ENCODE data around the gene ZNF599. TPM values are rescaled to one million over a fixed set of nuclear protein-coding genes. Genes with fewer than 3 reads are reported as not detected.

Gene ZNF599
- total and polyA plus RNA-seq, 2 experiments from 2014 or later: 6.0 to 6.2 TPM

GRCh38 chr19:34712395-34713261 lies 60.4 kb downstream of the ZNF599 start:
- no peaks in the 10 kb centered on the region for H3K9me2 ChIP-seq (replicated peaks; ENCODE audit: insufficient read depth)
- H3K27ac ChIP-seq: no peak overlapping the region
- no peaks in the 10 kb centered on the region for H3K79me2 ChIP-seq
- peaks cover 12% of the 10 kb centered on the region for H3K9me3 ChIP-seq (ENCODE audit: low read depth)
- H3K4me3 ChIP-seq: no peak overlapping the region
- H3K4me2 ChIP-seq: no peak overlapping the region
- TF ChIP-seq EZH2phosphoT487 (IDR thresholded peaks at IDR 0.05; ENCODE audit: low read depth, severe bottlenecking, unreplicated experiment): no peak
- peak; percentile 64 for TF ChIP-seq CTCF (IDR thresholded peaks at IDR 0.05; ENCODE audit: poor library complexity)
- no peaks in the 10 kb centered on the region for H3K4me1 ChIP-seq (ENCODE audit: insufficient read depth)
- WGBS (ENCODE audit: low lambda C conversion rate, missing lambda C conversion rate): 40% methylated on average over 11 of the region's 11 CpGs
- no peaks in the 10 kb centered on the region for H3K27me3 ChIP-seq
- H4K20me1 ChIP-seq (ENCODE audit: insufficient read depth, poor library complexity, severe bottlenecking): no peaks in the 10 kb centered on the region
- no peaks in the 10 kb centered on the region for H3K36me3 ChIP-seq (replicated peaks; ENCODE audit: insufficient read depth, low read depth)
- DNase-seq (ENCODE audit: low spot score): peak; percentile 83
- H2AFZ ChIP-seq: no peak overlapping the region

GRCh38 chr19:34711890-34712289 lies 61.1 kb downstream of the ZNF599 start:
- Histone ChIP-seq H3K27me3 (no peaks in the 10 kb centered on the region), H3K79me2 (no peaks in the 10 kb centered on the region), H2AFZ (no peak overlapping the region), H4K20me1 (ENCODE audit: insufficient read depth, poor library complexity, severe bottlenecking) (no peaks in the 10 kb centered on the region), H3K4me3 (no peak overlapping the region), H3K4me1 (ENCODE audit: insufficient read depth) (no peaks in the 10 kb centered on the region), H3K4me2 (no peak overlapping the region), H3K27ac (no peak overlapping the region), H3K36me3 (replicated peaks; ENCODE audit: insufficient read depth, low read depth) (no peaks in the 10 kb centered on the region), H3K9me3 (ENCODE audit: low read depth) (peaks cover 12% of the 10 kb centered on the region), H3K9me2 (replicated peaks; ENCODE audit: insufficient read depth) (no peaks in the 10 kb centered on the region)
- no peak for DNase-seq (ENCODE audit: low spot score)
- TF ChIP-seq EZH2 (IDR thresholded peaks at IDR 0.05; ENCODE audit: borderline replicate concordance): no peak
- no peak for TF ChIP-seq CTCF (IDR thresholded peaks at IDR 0.05; ENCODE audit: poor library complexity)
- no peak for TF ChIP-seq EZH2phosphoT487 (IDR thresholded peaks at IDR 0.05; ENCODE audit: low read depth, severe bottlenecking, unreplicated experiment)
- 61% methylated on average over 6 of the region's 6 CpGs for WGBS (ENCODE audit: low lambda C conversion rate, missing lambda C conversion rate)

Other genes starting within 250 kb of the ZNF599 start
- gene SCGB2B2, start 96.1 kb downstream of the ZNF599 start, total RNA-seq: 0.04 and 0.13 TPM in 2 replicates
- gene SCGB2B2, start 96.1 kb downstream of the ZNF599 start, polyA plus RNA-seq: not detected in 2 replicates
- gene ZNF302, start 95.5 kb downstream of the ZNF599 start, total RNA-seq: 29.1 and 34.3 TPM in 2 replicates
- gene ZNF302, start 95.5 kb downstream of the ZNF599 start, polyA plus RNA-seq: 19.5 and 20.2 TPM in 2 replicates
- 14.5 and 30.0 TPM in 2 replicates for gene ZNF181, start 39.0 kb downstream of the ZNF599 start, total RNA-seq
- gene ZNF181, start 39.0 kb downstream of the ZNF599 start, polyA plus RNA-seq: 11.5 and 11.7 TPM in 2 replicates
- 3.0 and 3.2 TPM in 2 replicates for gene ZNF30, start 153.7 kb upstream of the ZNF599 start, total RNA-seq
- 1.1 and 1.2 TPM in 2 replicates for gene ZNF30, start 153.7 kb upstream of the ZNF599 start, polyA plus RNA-seq
- gene ZNF792, start 191.0 kb upstream of the ZNF599 start, total RNA-seq: 9.5 and 10.6 TPM in 2 replicates
- 3.5 and 3.6 TPM in 2 replicates for gene ZNF792, start 191.0 kb upstream of the ZNF599 start, polyA plus RNA-seq
- 34.8 and 35.4 TPM in 2 replicates for gene GRAMD1A, start 227.1 kb upstream of the ZNF599 start, total RNA-seq
- 80.2 and 92.4 TPM in 2 replicates for gene GRAMD1A, start 227.1 kb upstream of the ZNF599 start, polyA plus RNA-seq